GM19099 (cell line): Measurements from ENCODE around the gene IQGAP2.

Source experiments
- POLR2A ChIP-seq: IDR thresholded peaks from 3 replicates; pipeline ENCODE4 v1.6.1; 2011; ENCODE audit warnings: low read depth; ENCODE audit not compliant: insufficient read length; ENCODE audit errors: extremely low read depth

The IQGAP2 gene

GRCh38 chr5:76746677-76747076, 343.6 kb downstream of the IQGAP2 start:
- TF ChIP-seq POLR2A: no peak

- no peak for TF ChIP-seq POLR2A
Measured at GRCh38 chr5:76747706-76748105, 344.6 kb downstream of the IQGAP2 start.

- no peak for TF ChIP-seq POLR2A
Measured at GRCh38 chr5:76751291-76751690, 348.2 kb downstream of the IQGAP2 start.

- no peak for TF ChIP-seq POLR2A
Measured at GRCh38 chr5:76754668-76755078, 351.6 kb downstream of the IQGAP2 start.

GRCh38 chr5:76755779-76756637, 352.9 kb downstream of the IQGAP2 start:
- no peak for TF ChIP-seq POLR2A

GRCh38 chr5:76757049-76757448, 354.0 kb downstream of the IQGAP2 start:
- TF ChIP-seq POLR2A: no peak
